GM12801 (cell line): ENCODE data around the gene ERVV-1.

Experiments used
- CTCF ChIP-seq: IDR thresholded peaks from one replicate; pipeline ENCODE4 v1.5.1; 2011; ENCODE audit warnings: control low read depth; ENCODE audit not compliant: insufficient read length; ENCODE audit errors: extremely low read depth

Gene ERVV-1

GRCh38 chr19:53057904-53058580 lies 44.3 kb downstream of the ERVV-1 start:
- TF ChIP-seq CTCF: no peak
